NCI-H82 treated with DMSO at 0.1 percent for 48 hours (cell line): ENCODE data around the gene ZNF48.
A peak's percentile ranks its signal among the peaks of the same experiment; 100 is the strongest.

Experiments used
- DNase-seq: peaks from one replicate; lab custom pipeline; 2025; ENCODE audit not compliant: unreplicated experiment; lab: John Stamatoyannopoulos, UW

The ZNF48 gene

DNA sequence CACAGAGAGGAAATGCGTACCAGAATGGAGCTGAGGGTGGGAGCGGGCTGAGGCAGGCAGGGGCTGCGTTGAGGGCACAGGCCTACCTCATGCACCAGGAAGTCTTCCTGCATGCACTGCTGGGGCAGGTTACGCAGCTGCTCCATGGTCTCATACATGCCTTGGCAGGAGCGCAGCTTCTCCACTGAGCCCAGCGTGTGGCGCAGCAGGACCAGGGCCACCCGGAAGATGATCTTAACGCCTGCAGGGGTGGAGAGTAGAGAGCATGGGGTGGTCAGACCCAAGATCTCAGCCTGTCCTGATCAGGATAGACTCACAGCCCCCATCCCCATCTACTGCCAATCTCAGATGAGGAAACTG, 36.7 kb upstream of the ZNF48 start:
- no peak for DNase-seq

DNA sequence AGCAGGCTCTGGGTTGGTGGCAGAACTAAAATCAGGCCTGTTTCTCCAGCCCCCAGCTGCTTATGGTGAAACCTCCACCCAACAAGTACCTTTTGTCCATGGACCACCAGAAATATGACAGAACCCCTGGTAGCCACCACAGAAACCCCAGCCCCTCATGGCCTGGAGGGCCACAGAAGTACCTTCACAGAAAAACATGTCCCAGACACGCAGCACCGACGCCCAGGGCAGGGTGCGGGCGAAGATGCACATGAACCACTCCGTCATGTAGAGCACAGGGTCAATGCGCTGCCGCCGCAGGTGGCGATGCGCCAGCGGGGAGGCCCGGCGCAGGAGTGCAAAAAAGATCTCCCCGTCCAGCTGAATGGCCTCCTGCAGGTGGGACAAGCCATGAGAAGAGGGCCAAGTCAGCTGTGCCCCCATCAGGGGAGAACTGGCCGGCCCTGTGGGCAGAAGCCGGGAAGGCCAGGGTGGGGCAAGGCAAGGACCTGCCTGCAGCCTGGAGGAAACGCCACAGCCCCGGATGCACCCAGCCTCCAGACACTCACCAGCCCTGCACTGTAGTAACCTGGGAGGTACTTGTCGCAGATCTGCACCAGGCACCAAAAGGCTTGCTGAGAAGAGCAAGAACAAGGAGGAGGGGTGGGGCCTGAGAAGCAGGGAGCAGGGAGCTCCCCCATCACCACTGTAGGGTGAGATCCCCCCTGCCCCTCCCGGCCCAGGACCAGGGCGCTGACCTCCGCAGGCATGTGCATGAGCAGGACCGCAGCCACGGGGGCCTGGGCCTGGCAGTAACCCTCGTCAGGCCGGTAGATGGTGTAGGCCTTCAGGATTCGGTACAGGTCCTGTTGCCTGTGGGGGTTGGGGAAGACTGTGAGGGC, 36.0 kb upstream of the ZNF48 start:
- DNase-seq = no peak

DNA sequence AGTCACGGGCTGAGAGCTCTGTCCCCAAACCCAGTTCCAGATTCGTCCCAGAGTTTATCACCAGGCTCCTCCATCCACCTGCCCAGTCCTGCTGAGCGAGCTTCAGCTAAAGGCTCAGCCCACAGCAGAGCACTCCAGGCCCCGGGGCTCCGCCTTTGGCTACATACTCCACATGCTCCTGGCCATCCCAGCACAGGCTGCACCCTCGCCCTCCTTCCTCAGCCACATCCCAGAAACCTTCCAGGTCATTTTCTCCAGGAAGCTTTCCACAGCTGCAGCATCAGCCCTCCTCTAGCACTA, 35.4 kb upstream of the ZNF48 start:
- DNase-seq = no peak

DNA sequence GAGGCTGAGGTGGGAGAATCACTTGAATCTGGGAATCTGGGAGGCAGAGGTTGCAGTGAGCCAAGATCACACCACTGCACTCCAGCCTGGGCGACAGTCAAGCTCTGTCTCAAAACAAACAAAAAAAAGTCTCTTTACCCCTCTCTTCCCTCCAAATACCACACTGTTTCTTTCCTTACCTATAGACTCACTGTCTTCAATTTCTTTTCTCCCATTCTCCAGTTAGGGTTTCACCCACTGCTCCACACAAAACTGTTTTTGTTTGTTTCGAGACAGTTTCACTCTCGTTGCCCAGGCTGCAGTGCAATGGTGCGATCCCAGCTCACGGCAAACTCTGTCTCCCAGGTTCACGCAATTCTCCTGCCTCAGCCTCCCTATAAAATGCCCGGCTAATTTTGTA, 34.0 kb upstream of the ZNF48 start:
- no peak for DNase-seq

DNA sequence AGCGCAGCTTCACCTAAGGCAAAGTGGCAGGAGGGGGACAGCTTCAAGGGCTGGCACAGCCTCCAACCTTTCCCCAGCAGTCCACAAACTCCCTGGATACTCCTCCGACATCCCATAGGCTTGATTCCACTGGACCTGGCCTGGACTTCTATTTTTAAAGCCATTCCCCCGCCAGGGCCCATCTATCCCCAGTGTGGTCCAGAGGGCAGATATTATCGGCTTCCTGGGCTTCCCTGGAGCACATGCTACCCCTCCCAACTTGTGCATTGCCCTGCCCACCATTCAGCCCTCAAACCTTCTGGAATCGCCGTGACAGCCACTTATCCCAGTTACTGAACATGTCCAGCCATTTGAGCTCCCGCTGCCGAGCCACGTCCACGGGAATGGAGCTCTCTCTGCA, 30.0 kb upstream of the ZNF48 start:
- DNase-seq = no peak

DNA sequence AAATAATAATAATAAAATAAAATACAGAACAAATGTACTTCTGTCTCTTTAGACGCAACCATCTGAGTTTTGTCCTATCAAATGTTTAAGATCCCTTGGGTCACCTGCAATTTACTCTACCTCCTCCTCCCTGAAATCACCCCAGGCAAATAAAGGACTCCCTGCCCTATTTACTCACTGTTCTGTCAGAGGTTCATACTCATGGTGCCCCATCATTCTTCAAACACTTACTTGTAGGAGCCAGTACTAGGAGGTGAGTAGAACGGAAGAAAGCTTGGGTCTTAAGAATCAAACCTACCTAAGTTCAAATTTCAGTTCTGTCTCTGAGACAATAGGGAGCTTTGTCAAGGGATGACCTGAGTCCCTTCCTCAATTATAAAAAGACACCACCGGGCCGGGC, 28.7 kb upstream of the ZNF48 start:
- DNase-seq = no peak

DNA sequence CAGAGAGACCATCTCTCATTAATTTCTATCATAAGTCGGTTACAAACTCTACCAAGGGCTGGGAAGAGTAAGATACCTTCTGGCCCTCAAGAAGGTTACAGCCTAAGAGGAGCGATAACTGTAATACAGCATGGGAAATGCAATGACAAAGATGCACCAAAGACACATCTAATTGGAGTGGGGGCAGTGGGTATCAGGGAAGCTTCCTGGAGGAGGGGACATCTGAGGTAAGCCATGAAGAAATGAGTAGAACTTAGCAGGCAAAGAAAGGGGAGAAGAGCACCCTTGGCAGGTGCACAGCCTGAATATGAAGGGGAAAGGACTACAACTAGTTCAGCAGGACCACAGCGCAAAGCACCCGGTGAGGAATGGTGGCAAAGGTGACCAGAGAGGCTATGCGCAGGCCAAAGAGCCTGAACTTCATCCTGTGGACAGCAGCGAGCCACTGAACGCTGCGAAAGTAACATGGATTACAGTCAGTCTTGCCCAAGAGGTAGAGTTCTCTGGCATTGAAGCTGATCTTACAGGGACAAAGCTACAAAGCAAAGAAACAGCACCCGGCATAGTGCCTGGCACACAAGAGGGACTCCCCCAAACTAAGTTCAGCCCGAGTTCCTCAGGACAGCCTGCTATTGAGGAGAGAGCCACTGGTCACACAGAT, 27.7 kb upstream of the ZNF48 start:
- no peak for DNase-seq

DNA sequence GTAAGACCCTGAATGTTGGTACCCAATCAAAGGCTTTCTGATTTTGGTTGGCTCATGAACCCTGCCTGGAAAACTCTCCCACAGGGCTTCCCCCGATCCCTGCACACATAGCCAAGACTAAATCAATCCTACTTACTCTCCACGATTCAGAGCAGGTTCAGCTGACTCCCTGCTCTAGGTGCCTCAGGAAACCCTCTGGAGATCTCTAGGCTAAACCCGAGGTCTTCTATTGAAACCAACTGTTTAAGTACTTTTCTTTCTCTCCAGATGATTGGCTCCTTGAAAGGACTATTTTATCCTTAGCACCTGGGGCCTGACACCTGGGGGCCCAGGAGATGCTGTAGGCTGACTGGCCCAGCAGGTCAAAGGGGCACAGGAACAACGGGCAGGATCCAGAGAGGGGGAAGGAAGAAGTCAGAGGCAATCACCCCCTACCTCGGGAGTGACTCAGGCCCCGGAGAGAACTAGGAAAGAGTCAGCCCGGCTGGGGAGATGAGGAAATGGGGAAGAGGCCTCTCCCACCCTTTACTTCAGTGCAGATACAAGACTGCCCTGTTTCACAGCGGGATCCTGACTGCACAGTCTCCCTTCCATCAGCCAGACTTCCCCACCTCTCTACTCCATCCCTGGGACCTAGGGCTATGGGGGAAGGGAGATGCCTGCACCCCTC, 27.0 kb upstream of the ZNF48 start:
- no peak for DNase-seq

DNA sequence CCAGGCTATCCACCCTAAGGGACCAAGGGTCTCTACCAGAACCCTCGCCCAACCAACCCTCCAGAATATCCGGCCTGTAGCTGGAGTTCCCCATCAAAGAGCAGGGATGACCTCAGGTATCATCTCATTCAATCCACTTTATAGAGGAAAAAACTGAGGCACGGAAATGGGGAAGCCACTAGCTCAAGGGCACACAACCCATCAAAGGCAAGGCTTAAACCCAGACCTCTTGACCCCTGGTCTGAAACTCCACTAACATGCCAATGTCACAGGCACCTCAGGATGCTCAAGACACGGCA, 26.5 kb upstream of the ZNF48 start:
- no peak for DNase-seq

DNA sequence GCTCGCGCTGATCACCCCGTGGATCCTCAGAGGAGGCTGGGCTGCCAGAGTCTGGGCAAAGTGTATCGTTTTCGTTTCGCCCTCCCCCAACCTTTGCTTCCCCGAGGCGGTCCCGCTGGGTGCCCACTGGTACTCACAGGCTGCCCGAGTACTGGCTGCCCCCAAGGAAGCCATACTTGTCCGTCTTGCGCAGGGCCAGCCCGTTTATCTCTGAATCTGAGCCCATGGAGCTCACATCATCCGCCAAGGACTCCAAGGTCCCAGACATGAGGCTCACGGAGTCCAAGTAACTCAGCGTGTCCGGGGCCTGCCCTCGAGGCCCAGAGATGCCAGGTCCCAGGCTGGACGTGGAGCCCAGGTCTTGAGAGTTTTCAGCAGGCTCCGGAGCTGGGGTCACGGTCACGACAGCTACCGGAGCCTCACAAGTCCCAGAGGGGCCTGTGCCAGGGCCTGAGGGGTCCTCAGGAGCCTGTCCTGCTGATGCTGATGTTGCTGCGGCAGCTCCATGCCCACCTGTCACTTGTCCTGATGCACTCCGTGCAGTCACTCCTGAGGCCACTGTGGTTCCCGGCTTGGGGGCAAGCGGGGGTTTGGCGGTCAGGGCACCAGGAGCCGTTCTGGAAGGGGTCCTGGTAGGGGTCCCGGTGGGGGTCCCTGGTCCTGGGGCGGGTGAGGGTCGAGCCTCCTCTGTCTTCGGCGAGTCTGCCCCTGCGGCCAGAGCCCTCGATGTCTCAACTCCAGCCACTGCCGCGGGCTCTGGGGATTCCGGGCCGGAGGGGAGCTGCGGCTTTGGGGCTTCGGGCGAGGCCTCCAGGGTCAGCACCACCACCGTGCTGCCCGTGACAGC, 25.9 kb upstream of the ZNF48 start:
- DNase-seq = no peak

DNA sequence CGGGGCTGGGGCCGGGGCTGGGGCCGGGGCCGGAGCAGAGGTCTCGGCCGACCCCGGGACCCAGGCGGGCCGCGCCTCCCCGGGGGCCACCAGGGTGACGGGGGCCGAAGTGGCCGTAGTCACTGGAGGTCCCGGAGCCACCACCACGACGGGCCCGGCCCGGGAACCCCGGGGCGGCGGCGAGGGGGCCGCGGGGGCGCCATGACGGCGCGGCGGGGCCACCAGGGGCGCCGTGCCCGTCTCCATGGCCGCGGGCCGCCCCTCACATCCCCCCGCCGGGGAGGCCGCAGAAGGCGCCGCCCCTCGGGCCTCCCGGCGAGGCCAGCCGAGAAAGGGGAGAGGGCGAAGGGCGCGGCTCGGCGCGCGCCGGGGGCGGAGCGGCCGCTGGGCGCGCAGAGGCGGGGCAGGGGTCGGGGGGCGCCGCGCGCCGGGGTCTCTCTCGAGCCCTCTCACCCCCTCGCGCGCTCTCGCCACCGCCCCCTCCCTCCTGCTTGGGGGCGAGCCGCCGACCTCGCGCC, 25.2 kb upstream of the ZNF48 start:
- no peak for DNase-seq

DNA sequence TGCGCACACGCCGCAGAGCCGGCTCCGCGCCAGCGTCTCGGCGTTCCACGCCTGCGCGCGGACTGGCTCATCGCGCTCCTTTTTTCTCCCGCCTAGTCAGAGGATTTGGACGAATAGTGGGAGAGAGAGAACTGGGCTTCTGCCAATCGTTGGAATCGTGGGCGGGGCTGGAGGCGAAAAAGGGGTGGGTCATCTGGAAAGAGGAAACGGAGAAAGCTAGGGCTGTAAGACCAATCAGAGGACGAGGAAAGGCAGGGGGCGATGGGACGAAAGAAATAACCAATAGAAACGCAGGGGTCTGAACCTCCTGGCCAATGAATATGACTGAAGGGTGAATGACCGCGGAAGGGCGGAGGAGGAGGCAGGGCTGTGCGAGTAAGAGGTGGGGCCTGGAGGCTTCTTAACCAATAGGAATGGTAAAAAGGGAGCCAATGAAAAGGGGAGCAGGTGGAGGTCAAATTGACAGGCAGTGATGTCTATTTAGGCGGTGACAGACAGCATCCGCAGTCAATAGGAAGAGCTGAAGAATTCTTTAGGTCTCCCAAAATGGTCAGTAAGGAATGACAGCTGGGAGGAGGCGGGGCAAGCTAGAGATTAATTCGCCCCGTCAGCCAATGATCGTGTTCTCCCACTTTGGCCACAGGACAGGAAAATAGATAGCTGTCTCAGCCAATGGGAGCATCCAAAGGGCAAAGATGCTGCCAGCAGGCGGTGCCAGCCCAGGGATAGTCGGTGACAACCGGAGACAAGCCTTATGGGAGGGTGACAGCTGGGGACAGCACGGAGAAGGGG, 24.6 kb upstream of the ZNF48 start, which contains the start of gene TBC1D10B:
Gene TBC1D10B, minus strand, starts transcription at position 39 of the 792 bp plus-strand sequence. CDS start 311 bp downstream, outside the sequence.
- DNase-seq = peak; percentile 100

DNA sequence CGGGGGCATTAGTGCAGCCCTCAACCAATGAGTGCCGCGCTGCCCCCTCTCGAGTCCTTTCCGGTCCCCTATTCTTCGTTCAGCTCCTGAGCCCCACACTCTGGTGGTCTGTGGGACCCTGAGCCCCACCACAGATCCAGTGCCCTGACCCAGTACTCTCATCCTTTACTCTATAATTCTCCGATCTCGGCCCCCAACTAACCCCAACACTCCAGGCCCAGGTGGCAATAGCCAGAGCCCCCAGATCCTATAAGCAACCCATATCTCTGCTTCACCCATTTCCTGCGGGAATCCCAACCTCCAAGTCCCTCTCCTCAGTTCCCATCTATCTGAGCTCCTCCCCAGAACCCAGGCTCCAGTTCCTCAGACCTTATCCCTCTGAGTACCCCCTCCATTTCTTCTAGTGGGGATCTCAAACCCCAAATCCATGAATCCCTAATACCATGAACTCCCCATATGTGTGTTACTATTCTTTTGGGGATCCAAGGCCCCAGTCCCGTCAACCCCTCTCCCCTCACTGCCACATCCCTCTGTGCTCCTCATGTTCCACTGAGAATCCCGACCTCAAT, 23.9 kb upstream of the ZNF48 start:
- DNase-seq = no peak

DNA sequence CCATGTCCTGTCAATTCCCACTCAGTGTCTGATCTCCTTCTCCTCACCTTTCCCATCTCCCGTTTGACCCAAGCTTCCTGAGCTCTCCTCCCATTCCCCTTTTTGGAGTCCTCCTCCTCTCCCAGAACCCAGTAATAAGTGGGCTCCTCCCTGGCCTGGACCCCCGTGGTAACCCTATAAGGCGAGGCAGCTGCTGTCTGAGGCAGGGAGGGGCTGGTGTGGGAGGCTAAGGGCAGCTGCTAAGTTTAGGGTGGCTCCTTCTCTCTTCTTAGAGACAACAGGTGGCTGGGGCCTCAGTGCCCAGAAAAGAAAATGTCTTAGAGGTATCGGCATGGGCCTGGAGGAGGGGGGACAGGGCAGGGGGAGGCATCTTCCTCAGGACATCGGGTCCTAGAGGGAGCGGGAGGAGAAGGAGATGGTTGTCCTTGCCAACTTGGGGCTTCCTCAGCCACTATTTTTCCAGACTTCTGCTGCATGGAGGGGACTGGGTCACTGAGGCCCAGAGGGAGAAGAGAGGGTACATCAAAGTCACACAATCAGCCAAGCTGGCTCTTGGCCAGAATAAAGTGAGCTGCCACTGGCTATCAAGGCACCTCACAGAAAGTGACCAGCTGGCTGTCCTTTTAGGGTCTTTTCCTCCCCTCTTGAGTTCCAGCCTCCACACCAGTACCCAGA, 23.0 kb upstream of the ZNF48 start:
- no peak for DNase-seq

DNA sequence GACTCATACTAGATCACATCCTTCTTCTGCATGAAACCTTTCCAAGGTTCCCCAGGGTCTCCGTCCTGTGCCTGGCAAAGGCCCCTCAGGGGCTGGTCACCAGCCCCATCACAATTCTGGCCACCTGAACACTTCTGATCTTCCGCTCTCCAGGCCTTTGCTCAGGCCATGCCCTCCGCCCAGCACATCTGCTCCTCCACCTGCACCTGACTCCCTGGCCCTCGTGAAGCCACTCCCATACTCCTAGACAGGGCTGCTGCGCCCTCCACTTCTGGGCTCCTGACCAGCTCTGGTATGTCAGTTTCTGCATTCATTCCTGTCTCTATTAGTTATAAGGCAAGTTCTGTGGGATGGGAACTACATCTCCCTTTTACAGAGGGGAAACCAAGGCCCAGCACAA, 22.5 kb upstream of the ZNF48 start:
- DNase-seq = no peak

DNA sequence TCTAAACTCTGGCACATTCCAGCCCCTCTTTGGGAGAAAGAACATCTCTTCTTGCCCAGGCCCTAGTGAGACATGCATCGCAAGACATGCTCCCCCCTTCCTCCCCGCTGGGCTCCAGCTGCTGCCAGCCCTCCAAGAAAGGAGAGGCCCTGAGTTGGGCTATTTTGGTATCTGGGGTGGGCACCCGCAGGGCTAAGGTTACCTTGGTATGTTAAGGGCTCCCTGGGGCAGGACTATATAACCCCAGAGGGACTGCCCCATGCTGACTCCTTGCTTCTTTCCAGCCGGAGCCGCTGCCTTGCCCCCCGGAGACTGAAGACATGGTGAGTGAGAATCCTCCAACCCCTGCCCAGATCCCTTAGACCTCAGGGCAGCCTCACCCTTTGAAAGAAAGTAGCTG, 20.7 kb upstream of the ZNF48 start, which contains the start of gene MYL11:
Gene MYL11, plus strand, starts transcription at position 265 of the 400 bp plus-strand sequence. Its CDS starts 56 bp downstream, at position 321.
- no peak for DNase-seq

DNA sequence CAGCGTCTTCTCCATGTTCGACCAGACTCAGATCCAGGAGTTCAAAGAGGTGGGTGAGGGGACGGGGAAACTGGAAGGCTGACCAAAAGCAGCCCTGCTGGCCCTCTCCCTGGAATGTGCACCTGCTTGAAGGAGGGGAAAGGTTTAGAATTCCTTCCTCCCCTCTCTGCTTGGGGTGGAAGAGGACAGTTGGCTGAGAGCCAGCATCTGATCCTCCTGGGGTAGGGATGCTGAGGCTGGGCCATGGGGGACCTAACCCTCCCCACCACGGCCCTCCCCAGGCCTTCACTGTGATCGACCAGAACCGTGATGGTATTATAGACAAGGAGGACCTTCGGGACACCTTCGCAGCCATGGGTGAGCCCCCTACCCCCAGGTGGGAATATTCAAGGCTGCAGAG, 19.4 kb upstream of the ZNF48 start:
- DNase-seq = no peak

DNA sequence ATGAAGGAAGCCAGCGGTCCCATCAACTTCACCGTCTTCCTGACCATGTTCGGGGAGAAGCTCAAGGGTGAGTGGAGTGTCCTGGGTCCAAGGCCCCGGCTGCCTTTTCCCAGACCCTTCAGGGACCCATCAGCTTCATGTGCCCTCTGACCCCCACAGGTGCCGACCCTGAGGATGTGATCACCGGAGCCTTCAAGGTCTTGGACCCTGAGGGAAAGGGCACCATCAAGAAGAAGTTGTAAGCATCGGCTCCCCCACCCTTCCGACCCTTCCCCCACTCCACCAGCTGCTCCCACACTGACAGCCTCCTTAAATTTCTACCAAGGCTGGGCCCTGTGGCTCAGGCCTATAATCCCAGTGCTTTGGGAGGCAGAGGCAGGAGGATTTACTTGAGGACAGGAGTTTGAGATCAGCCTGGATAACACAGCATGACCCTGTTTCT, 18.7 kb upstream of the ZNF48 start:
- DNase-seq = peak; percentile 58

DNA sequence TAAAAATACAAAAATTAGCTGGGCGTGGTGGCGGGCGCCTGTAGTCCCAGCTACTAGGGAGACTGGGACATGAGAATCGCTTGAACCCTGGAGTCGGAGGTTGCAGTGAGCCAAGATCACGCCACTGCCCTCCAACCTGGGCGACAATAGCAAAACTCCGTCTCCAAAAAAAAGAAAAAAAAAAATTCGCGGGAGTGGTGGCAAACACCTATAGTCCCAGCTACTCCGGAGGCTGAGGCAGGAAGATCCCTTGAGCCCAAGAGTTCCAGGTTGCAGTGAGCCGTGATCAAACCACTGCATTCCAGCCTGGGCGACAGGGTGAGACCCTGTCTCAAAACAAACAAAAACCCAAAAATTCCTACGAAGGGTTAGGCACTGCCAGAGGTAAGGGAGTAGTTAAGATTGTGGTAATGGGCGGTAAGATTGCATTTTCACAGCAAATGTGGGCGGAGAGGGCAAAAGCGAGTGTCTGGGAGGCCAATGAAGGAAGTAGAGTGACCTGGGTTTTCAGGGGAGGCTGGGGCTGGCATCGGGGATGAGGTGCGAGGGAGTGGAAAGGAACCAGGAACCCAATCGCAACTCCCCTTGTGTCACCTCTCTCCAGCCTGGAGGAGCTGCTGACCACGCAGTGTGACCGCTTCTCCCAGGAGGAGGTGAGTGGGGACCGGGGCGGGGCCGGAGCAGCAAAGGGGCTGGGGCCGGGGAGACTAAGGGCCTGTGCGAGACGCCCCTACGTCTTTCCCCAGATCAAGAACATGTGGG, 18.0 kb upstream of the ZNF48 start:
- DNase-seq = no peak
